OCI-LY7 (cell line): Measurements from ENCODE around the gene BMPER. TPM values are rescaled to one million over a fixed set of nuclear protein-coding genes. Genes with fewer than 3 reads are reported as not detected.

ENCODE experiments used
- BruUV-seq: library from RNA; stranded (reverse); fragments of 400-500 nt; replicated peaks from 2 replicates; lab custom pipeline; 2021; lab: Mats Ljungman, UMichigan
- CTCF ChIA-PET: fragments of 300-600 bp; sonication (Branson Sonifier 250); formaldehyde crosslinking; loops from one replicate; lab custom pipeline; 2022; ENCODE audit warnings: antibody characterized with exemption; ENCODE audit not compliant: unreplicated experiment; lab: Charles Lee
- POLR2A ChIA-PET: fragments of 300-600 bp; sonication (Branson Sonifier 250); formaldehyde crosslinking; loops from one replicate; lab custom pipeline; 2022; ENCODE audit warnings: antibody characterized with exemption; lab: Charles Lee
- DNase-seq: peaks from one replicate; pipeline ENCODE4 v3.0.0-alpha.2; 2015; ENCODE audit warnings: low spot score
- H2AFZ ChIP-seq: fragments of 200-600 bp; sonication (generic), shearing (Covaris generic); 2 replicates; pipeline ENCODE4 v1.6.1; 2014; ENCODE audit warnings: mild to moderate bottlenecking, antibody characterized with exemption, low read length, moderate library complexity
- H3K27ac ChIP-seq: fragments of 200-600 bp; sonication (generic); 2 replicates; pipeline ENCODE4 v1.5.1; 2014; ENCODE audit warnings: mixed run types, low read depth, mild to moderate bottlenecking, moderate library complexity, low read length, inconsistent platforms; ENCODE audit not compliant: poor library complexity, severe bottlenecking
- H3K36me3 ChIP-seq: fragments of 200-600 bp; sonication (generic); 2 replicates; pipeline ENCODE4 v1.6.1; 2014; ENCODE audit warnings: mild to moderate bottlenecking, antibody characterized with exemption, low read length, moderate library complexity, mixed read lengths; ENCODE audit not compliant: insufficient read depth
- H3K4me1 ChIP-seq: fragments of 200-600 bp; sonication (generic); 2 replicates; pipeline ENCODE4 v1.5.1; 2014; ENCODE audit warnings: mild to moderate bottlenecking, low read length; ENCODE audit not compliant: insufficient read depth, poor library complexity, severe bottlenecking
- H3K4me2 ChIP-seq: fragments of 200-600 bp; sonication (generic); 2 replicates; pipeline ENCODE4 v1.6.1; 2014; ENCODE audit warnings: mild to moderate bottlenecking, low read length
- H3K4me3 ChIP-seq: fragments of 200-600 bp; sonication (generic); 2 replicates; pipeline ENCODE4 v1.5.1; 2014; ENCODE audit warnings: mild to moderate bottlenecking, low read depth, low read length; ENCODE audit not compliant: poor library complexity, severe bottlenecking
- H3K79me2 ChIP-seq: fragments of 200-600 bp; sonication (generic); 2 replicates; pipeline ENCODE4 v1.6.1; 2016; ENCODE audit warnings: low read depth, mild to moderate bottlenecking, low read length, moderate library complexity, mixed read lengths; ENCODE audit not compliant: insufficient read depth
- H3K9me2 ChIP-seq: fragments of 200-600 bp; sonication (generic); 2 replicates; pipeline ENCODE4 v1.6.1; 2016; ENCODE audit warnings: mild to moderate bottlenecking, low read length, mixed read lengths; ENCODE audit not compliant: insufficient read depth
- H3K9me3 ChIP-seq: fragments of 200-600 bp; sonication (generic); 2 replicates; pipeline ENCODE4 v1.6.1; 2014; ENCODE audit warnings: mild to moderate bottlenecking, mixed run types, low read length, mixed read lengths
- H4K20me1 ChIP-seq: fragments of 200-600 bp; sonication (generic); 2 replicates; pipeline ENCODE4 v1.6.1; 2014; ENCODE audit warnings: mild to moderate bottlenecking, antibody characterized with exemption, low read length, moderate library complexity, mixed read lengths; ENCODE audit not compliant: insufficient read depth
- CTCF ChIP-seq: fragments of 200-600 bp; sonication (generic); conservative IDR thresholded peaks from 2 replicates; pipeline ENCODE4 v1.5.1; 2014; ENCODE audit warnings: mild to moderate bottlenecking, antibody characterized with exemption, low read length, moderate library complexity, mixed read lengths
- EZH2phosphoT487 ChIP-seq: fragments of 200-600 bp; sonication (generic); IDR thresholded peaks from 2 replicates; pipeline ENCODE4 v1.6.1; 2018; ENCODE audit warnings: low read depth, borderline replicate concordance, mild to moderate bottlenecking, mixed run types, antibody characterized with exemption, low read length, moderate library complexity, mixed read lengths
- intact Hi-C: fragments of 100-400 bp; cut with micrococcal nuclease; formaldehyde crosslinking; loops from one replicate; pipeline ENCODE4 v1.10.0; 2022; ENCODE audit not compliant: unreplicated experiment
- total RNA-seq, 2 experiments: library from RNA; depleted of rRNA in 1 of 2; stranded (reverse); fragments of >200 nt in 1 of 2; shearing (Covaris generic) in 1 of 2; gene quantifications; 2 replicates each; pipeline ENCODE4 v1.2.3, GENCODE V29; 2014 to 2022

Gene BMPER
- total RNA-seq, 2 experiments from 2014 or later, result not detected

- no peaks in the 10 kb centered on the region; the same call in 1 of the 2 replicates for H4K20me1 ChIP-seq
- no peaks in the 10 kb centered on the region for H3K9me3 ChIP-seq
- no TSS peak for BruUV-seq
- no peak overlapping the region for H3K27ac ChIP-seq
- H2AFZ ChIP-seq, result no peak overlapping the region
- POLR2A ChIA-PET, result no interaction called here
- H3K4me2 ChIP-seq, result no peak overlapping the region
- no peaks in the 10 kb centered on the region for H3K36me3 ChIP-seq
- no peak for DNase-seq
- intact Hi-C loops, result no loop called here
- CTCF ChIA-PET, result no interaction called here
- no peaks in the 10 kb centered on the region for H3K79me2 ChIP-seq
- TF ChIP-seq EZH2phosphoT487 (no peak), CTCF (no peak)
- H3K9me2 ChIP-seq, result no peaks in the 10 kb centered on the region
- no peaks in the 10 kb centered on the region for H3K4me1 ChIP-seq
- no peak overlapping the region for H3K4me3 ChIP-seq
Measured at GRCh38 chr7:34078864-34079263, 173.5 kb downstream of the BMPER start.

- Histone ChIP-seq H4K20me1 (no peaks in the 10 kb centered on the region; the same call in 1 of the 2 replicates), H3K36me3 (no peaks in the 10 kb centered on the region), H3K79me2 (no peaks in the 10 kb centered on the region), H3K9me2 (no peaks in the 10 kb centered on the region), H3K4me1 (no peaks in the 10 kb centered on the region), H3K27ac (no peak overlapping the region), H3K9me3 (no peaks in the 10 kb centered on the region), H2AFZ (no peak overlapping the region), H3K4me2 (no peak overlapping the region), H3K4me3 (no peak overlapping the region)
- DNase-seq, result no peak
- BruUV-seq, result no TSS peak
- POLR2A ChIA-PET, result interaction anchor here (1.0 kb wide), 1 partner anchor 18 kb away, joined by 3 read pairs; no protein-coding TSS in a partner anchor
- TF ChIP-seq EZH2phosphoT487, result no peak
- no peak for TF ChIP-seq CTCF
- intact Hi-C loops, result no loop called here
- CTCF ChIA-PET, result no interaction called here
Measured at GRCh38 chr7:34080513-34080912, 175.2 kb downstream of the BMPER start.

- Histone ChIP-seq H3K4me3 (no peak overlapping the region), H3K4me1 (no peaks in the 10 kb centered on the region), H3K27ac (no peak overlapping the region), H3K9me3 (no peaks in the 10 kb centered on the region), H3K4me2 (no peak overlapping the region), H2AFZ (no peak overlapping the region), H3K79me2 (no peaks in the 10 kb centered on the region), H3K36me3 (no peaks in the 10 kb centered on the region), H4K20me1 (no peaks in the 10 kb centered on the region; the same call in 1 of the 2 replicates), H3K9me2 (no peaks in the 10 kb centered on the region)
- TF ChIP-seq EZH2phosphoT487 (no peak), CTCF (no peak)
- no TSS peak for BruUV-seq
- DNase-seq, result no peak
- CTCF ChIA-PET, result no interaction called here
- POLR2A ChIA-PET, result no interaction called here
- intact Hi-C loops, result no loop called here
Measured at GRCh38 chr7:34081935-34082334, 176.6 kb downstream of the BMPER start.
